Measurements from ENCODE around the gene TFCP2.

The TFCP2 gene

GRCh38 chr12:51150777-51151176 is 22.2 kb downstream of the TFCP2 start:
- DNase-seq (ENCODE audit: low read depth), result no peak

GRCh38 chr12:51147309-51147708 is 25.6 kb downstream of the TFCP2 start:
- DNase-seq (ENCODE audit: low read depth), result no peak

DNA sequence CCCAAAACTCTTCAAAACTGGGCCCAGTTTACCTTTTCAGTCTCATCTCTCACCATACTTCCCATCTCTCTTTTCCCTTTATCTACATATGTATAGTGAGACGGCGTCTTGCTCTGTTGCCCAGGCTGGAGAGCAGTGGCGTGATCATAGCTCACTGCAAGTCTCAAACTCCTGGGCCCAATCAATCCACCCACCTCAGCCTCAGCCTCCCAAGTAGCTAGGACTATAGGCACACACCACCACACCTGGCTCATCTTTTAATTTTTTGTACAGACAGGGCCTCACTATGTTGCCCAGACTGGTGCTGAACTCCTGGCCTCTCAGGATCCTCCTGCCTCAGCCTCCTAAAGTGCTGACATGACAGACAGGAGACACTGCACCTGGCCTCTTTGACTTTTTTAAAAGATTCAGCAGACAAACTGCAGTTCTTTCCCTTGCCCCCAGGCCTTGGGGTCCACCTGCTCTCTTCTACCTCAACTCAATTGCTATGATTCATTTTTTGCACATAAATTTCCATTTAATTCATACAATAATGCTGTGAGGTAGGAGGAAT is 33.6 kb downstream of the TFCP2 start:
- DNase-seq (ENCODE audit: low read depth), result no peak

GRCh38 chr12:51132693-51133092 is 40.2 kb downstream of the TFCP2 start:
- DNase-seq (ENCODE audit: low read depth), result no peak

DNA sequence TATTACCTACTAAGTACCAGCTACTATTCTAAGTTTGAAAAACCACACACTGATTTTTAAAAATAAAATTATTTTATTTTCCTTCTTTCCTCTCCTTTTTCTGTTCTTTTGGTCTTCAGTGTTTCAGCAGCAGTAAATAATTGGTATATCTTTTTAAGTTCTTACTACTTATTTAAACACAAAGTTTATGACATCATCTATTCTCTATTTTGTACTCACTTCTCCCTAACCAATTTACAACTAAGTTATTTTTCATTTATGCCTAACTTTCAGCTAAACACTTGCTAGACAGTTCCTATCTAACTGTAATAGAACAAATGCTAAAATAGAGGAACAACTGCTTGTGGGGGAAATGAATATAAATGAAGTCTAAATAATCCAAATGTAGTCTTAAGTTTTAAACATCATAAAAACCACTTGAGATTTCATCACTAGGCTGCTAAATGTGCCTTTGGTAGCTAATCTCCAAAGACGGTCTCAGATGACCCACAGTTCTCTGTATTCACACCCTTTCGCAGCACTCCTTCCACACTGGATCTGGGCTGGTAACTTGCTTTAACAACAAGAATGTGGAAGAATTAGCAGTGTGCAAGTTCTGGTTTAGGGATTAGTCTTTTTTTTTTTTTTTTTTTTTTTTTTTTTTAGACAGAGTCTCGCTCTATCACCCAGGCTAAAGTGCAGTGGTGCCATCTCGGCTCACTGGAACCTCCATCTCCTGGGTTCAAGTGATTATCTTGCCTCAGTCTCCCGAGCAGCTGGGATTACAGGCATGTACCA is 41.0 kb downstream of the TFCP2 start:
- DNase-seq (ENCODE audit: low read depth), result no peak

DNA sequence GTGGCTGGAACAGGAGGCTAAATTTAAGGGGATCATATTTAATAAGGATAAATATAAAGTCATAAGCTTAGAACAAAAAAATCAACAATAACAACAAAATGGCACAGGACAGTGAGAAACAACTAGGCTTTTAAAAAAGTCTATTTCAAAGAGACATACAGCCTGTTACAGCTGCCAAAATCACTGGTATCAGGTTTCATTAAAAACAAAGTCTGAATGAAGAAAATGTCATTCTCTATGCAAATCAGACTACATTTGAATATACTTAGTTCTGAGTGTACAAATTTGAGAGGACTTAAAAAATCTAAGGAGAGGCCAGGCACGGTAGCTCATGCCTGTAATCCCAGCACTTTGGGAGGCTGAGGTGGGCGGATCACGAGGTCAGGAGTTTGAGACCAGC is 44.0 kb downstream of the TFCP2 start:
- no peak for DNase-seq (ENCODE audit: low read depth)

GRCh38 chr12:51127050-51127729 is 45.7 kb downstream of the TFCP2 start:
- no peak for DNase-seq (ENCODE audit: low read depth)

DNA sequence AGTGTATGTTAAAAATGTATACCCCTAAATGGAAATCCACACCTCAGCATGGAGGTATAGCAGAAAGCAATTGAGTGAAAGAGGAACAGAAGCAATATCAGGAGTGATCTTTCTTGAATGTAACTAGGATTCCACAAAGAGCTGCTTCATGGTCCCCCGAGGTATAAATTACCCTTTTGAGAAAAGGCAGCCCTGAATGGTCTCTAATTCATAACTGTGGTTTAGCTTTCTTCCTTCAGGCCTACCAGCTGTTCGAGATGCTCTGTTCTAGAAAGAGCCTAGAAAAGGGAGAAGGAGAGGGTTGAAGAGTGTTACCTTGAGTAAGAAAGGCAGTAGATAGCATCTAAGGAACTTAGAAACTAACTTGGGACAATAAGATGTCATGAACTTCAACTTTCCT is 46.6 kb downstream of the TFCP2 start:
- no peak for DNase-seq (ENCODE audit: low read depth)

GRCh38 chr12:51124504-51124903 is 48.4 kb downstream of the TFCP2 start:
- no peak for DNase-seq (ENCODE audit: low read depth)

DNA sequence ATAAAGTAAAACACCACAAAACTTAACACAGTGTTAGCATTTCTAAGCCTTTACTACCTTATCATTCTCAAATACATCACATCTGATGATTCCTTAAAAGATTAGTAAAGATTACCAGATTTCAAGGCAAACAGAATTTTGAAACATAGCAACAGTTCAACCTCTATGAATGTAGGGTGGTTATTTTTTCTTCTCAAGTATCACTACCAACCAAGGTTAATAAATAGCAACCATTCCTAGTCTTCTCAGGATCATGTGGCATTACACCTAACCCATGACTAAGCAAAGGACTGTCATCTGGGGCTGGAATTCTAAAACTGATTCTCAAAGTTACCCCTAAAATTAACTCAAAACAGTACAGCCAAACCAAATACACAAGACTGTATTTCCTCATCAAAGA is 50.1 kb downstream of the TFCP2 start:
- no peak for DNase-seq (ENCODE audit: low read depth)

DNA sequence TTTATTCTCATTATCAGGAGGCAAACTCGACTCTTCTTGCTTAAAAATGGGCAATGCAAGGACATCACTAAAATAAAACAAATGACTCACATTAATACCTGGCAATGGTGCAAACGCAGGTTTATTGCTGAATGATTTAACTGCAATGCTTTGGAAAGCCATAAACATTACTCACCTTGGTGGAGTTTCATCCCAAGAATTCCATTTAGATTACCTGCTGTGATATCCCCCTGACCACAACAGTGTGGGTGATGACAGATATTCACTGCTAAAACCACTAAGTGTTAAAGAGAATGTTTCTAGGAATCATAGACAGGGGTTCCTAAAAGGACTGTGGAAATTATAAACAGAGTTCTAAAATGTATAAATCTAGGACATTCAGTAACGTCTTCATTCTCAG is 54.2 kb downstream of the TFCP2 start:
- DNase-seq (ENCODE audit: low read depth), result no peak

DNA sequence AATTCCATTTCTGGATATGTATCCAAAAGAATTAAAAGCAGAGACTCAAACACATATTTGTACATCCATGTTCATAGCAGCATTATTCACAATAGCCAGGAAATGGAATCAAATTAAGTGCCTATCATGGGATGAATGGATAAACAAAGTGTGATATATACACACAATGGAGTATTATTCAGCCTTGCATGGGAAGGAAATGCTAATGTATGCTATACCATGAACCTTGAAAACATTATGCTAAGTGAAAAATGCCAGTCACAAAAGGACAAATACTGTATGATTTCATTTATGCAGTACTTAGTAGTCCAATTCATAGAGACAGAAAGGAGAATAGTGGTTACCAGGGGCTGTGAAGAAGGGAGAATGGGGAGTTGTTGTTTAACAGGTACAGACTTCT is 57.4 kb downstream of the TFCP2 start:
- DNase-seq (ENCODE audit: low read depth), result no peak

DNA sequence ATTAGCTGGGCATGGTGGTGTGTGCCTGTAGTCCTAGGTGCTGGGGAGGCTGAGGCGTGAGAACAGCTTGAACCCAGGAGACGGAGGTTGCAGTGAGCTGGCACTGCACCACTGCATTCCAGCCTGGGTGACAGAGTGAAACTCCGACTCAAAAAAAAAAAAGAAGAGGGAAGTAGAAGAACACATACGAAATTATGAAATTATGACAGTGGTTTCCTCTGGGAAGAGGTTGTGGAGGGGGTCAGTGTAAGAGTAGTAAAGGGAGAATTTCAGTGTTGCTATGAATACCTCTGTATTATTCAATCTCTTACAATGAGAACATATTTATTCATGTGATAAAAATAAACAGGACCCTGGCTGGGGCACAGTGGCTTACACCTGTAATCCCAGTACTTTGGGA is 64.8 kb downstream of the TFCP2 start:
- no peak for DNase-seq (ENCODE audit: low read depth)

DNA sequence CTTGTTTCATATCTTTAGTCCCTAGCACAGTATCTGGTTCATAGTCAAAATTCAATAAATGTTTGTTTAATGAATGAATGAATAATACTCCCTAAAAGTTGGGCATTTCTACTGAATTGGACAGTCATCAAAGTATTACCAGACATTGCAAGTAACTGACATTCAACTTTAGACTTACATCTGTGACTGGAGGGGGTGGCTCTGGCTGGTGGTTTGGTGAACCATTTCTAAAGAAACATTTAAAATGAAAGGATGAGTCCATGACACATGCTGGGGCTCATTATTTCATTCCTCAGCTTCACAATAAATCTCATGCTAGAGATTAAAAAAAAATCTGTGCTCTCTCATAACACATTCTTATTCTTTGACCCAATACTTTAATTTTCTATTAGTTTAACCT is 69.0 kb downstream of the TFCP2 start:
- no peak for DNase-seq (ENCODE audit: low read depth)

GRCh38 chr12:51098611-51099010 is 74.3 kb downstream of the TFCP2 start:
- DNase-seq (ENCODE audit: low read depth), result no peak

DNA sequence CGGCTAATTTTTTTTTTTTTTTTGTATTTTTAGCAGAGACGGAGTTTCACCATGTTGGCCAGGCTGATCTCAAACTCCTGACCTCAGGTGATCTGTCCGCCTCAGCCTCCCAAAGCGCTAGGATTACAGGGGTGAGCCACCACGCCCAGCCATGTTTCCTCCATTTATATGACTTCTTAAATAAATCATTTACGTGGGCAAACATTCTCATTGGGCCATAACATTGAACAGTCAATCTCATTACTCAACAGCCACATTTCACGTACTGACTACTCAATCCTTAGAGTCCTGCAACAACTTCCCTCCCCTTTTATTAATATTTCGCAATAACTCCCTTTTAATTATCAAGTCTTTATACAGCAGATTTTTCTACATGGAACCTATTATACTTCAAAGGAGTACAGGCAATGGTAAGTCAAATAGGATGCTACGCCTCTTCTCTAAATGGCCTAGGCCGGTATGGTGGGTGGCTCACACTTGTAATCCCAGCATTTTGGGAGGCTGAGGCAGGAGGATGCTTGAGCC is 82.2 kb downstream of the TFCP2 start:
- DNase-seq (ENCODE audit: low read depth), result no peak

DNA sequence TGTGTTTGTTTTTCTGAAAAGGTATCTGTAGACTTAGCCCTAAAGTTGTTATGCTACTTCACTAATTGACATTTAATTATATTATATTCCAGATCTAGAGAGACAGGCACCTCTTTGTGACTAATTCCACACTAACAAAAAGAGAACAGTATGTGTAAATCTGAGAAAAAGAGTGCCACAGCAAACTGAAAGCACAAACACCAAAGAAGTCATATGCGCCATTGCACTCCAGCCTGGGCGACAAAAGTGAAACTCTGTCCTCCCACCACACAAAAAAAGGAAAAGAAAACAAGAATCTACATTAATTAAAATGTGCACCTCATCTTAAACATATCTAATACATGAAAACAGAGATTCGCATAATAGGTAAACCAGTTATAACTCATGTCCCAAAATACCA is 85.1 kb downstream of the TFCP2 start:
- no peak for DNase-seq (ENCODE audit: low read depth)

GRCh38 chr12:51086933-51087332 is 86.0 kb downstream of the TFCP2 start:
- no peak for DNase-seq (ENCODE audit: low read depth)

DNA sequence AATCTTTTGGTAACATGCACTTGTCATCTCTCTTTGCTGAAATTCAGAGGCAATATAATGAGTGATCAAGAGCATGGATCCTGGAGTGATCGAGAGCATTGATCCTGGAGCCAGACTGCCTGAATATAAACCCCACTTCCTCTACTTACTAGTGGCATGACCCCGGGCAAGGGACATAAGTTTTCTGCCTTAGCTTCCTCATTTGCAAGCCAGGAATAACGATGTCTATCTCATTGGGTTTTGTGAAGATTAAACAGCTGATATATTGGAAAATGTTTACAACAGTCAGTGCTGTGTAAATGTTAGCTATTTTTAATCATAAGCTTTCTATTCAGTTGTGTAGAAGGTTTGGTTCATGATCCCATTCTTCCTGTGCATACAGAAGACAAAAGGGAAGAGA is 87.2 kb downstream of the TFCP2 start:
- DNase-seq (ENCODE audit: low read depth), result no peak

DNA sequence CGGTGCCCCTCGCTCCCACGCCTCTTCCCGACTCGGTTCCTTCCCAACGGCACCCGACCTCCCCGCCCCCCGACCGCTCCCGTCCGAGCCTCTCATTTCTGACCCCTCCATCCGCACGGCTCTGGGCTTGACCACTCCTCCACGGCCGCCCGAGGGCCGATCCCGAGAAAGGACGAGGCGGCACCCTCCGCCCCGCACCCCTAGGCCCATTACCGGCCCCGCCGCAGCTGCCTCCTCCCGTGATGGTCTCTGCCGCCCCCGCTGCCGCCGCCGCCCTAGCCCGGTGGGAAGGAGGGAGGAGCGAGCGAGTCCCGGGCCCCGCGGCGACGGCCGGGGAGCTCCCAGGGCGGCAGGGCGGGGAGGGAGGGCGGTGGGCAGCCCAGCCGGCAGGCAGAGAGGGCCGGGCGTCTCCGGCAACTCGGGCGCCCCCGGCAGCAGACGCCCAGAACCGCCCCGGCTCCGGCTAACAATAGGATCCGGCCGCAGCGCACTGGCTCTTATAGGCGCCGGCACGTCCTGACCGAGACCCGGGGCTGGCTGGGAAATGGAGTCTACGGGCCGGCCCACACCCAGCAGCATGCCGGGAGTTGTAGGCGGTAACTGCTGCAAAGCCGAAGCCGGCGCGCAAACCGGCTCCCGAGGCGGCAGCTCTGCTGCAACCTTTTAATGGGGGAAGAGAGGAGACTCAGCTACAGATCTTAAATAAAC is 89.7 kb downstream of the TFCP2 start, which contains the start of gene CSRNP2:
Gene CSRNP2 (minus strand): TSS at position 471 of the 708 bp plus-strand sequence. CDS start 7,035 bp downstream, outside the sequence.
- DNase-seq (ENCODE audit: low read depth), result peak; percentile 88

DNA sequence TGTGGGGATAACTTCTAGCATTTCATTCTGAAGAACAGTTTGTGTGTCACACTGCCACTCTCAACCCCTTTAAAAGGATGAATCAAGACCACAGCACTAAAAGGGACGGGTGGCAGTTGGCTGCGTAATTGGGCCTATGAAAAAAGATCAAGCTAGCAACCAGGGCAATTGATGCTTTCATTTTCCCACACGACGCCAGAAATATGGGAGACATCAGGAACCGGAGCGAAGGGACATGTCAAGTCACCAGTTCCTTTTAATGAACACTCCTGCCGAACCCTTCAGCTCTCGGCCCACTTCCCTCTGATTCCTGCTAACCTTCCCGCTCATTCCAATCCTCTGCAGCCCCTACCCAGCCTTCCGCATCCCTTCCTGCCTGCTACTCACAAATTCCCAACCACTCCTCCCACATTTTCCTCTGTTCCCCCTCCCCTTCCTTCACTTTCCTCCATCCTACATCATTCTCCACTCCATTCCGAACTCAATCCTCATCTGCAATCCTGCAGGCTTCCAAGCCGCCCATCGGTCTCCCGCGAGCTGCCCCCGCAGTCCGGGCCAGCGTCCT is 90.3 kb downstream of the TFCP2 start:
- no peak for DNase-seq (ENCODE audit: low read depth)

DNA sequence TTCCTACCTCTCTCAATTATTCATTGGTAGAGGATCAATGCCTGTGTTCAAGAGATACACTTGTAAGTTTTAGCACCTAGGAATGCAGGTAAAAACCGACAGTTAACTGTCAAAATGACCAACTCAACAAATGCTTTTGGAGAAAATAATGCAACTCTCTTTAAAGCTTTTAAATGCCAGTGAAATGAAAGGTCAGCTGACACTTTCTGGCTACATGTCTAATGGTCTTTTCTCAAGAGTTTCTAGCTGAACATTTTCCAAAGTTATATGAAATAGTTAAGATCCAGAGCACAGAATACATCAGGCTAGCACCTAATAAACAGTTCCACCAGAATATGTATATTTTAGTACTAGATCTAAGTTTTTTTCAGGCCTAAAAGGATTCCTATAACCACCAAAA is 91.5 kb downstream of the TFCP2 start:
- DNase-seq (ENCODE audit: low read depth), result no peak

Data from stimulated activated CD8-positive, alpha-beta memory T cell treated with anti-CD3 and anti-CD28 coated beads, Interleukin-15, amount 100 ng/mL, for 1 hour (primary cell).